DND-41 (cell line): ENCODE results near the gene GEMIN7.
"Not testable (repeated sequence)": the region's sequence is repeated elsewhere in the genome, so short reads cannot be mapped to it uniquely, and the experiment has no call there.

Source experiments
- ATAC-seq: fragments of 200-7000 bp; cut with Tn5 transposase; 3 replicates; pipeline ENCODE4 v1.9.1; 2021; ENCODE audit warnings: low read depth; ENCODE audit not compliant: insufficient read depth
- DNase-seq: peaks from one replicate; pipeline ENCODE4 v3.0.0-alpha.2; 2020
- H2AFZ ChIP-seq: 2 replicates; pipeline ENCODE4 v1.6.0; 2012; ENCODE audit warnings: low read depth, low read length
- H3K27ac ChIP-seq: 2 replicates; pipeline ENCODE4 v1.5.1; 2012; ENCODE audit warnings: low read length, inconsistent platforms
- H3K27me3 ChIP-seq: fragments of 200-600 bp; sonication (generic); 2 replicates; pipeline ENCODE4 v1.6.0; 2012; ENCODE audit warnings: low read length, mild to moderate bottlenecking, inconsistent platforms; ENCODE audit not compliant: insufficient read depth, poor library complexity
- H3K36me3 ChIP-seq: 2 replicates; pipeline ENCODE4 v1.5.1; 2012; ENCODE audit warnings: low read length, inconsistent platforms; ENCODE audit not compliant: insufficient read depth
- H3K4me1 ChIP-seq: 2 replicates; pipeline ENCODE4 v1.5.1; 2012; ENCODE audit warnings: mild to moderate bottlenecking, low read length; ENCODE audit not compliant: insufficient read depth
- H3K4me2 ChIP-seq: 2 replicates; pipeline ENCODE4 v1.6.0; 2012; ENCODE audit warnings: mild to moderate bottlenecking, moderate library complexity, low read length, inconsistent platforms; ENCODE audit not compliant: insufficient read depth
- H3K4me3 ChIP-seq, 2 experiments: fragments of 200-600 bp in 1 of 2; shearing (Covaris generic) in 1 of 2; 2 replicates each; pipeline ENCODE4 v1.5.1; 2012 to 2016; ENCODE audit warnings: inconsistent platforms in 2 of 2, low read length in 2 of 2, mild to moderate bottlenecking in 2 of 2, low read depth in 1 of 2, moderate library complexity in 1 of 2
- H3K79me2 ChIP-seq: 2 replicates; pipeline ENCODE4 v1.6.0; 2012; ENCODE audit warnings: low read length, inconsistent platforms; ENCODE audit not compliant: insufficient read depth
- H3K9ac ChIP-seq: 2 replicates; pipeline ENCODE4 v1.6.0; 2012; ENCODE audit warnings: low read depth, mild to moderate bottlenecking, inconsistent platforms, low read length, moderate library complexity
- H3K9me3 ChIP-seq: 2 replicates; pipeline ENCODE4 v1.5.1; 2012; ENCODE audit warnings: low read length, moderate library complexity, mild to moderate bottlenecking, inconsistent platforms; ENCODE audit not compliant: insufficient read depth, severe bottlenecking
- H4K20me1 ChIP-seq: 2 replicates; pipeline ENCODE4 v1.6.0; 2012; ENCODE audit warnings: low read length; ENCODE audit not compliant: insufficient read depth
- CTCF ChIP-seq: IDR thresholded peaks from 2 replicates; pipeline ENCODE4 v1.5.1; 2012; ENCODE audit warnings: borderline replicate concordance, low read length, moderate library complexity, mild to moderate bottlenecking; ENCODE audit not compliant: poor library complexity, severe bottlenecking; ENCODE audit errors: extremely low read depth
- EZH2 ChIP-seq: IDR thresholded peaks from 3 replicates; pipeline ENCODE4 v1.6.1; 2012; ENCODE audit warnings: borderline replicate concordance, low read depth, mild to moderate bottlenecking, moderate library complexity, low read length, inconsistent platforms; ENCODE audit not compliant: severe bottlenecking

Gene GEMIN7

GRCh38 chr19:45118106-45118505 lies 39.0 kb downstream of the GEMIN7 start:
- Histone ChIP-seq H3K27me3 (no peaks in the 10 kb centered on the region), H3K4me2 (no peak overlapping the region), H4K20me1 (peaks cover 89% of the 10 kb centered on the region), H3K27ac (peak overlapping the region; percentile 74; the same call in 1 of the 2 replicates), H3K4me1 (peaks cover 32% of the 10 kb centered on the region), H3K9ac (no peak overlapping the region), H3K36me3 (0 out of 2 replicates have a peak, but pooled peaks cover 3% of the 10 kb centered on the region), H3K9me3 (no peaks in the 10 kb centered on the region), H2AFZ (no peak overlapping the region), H3K79me2 (peaks cover 89% of the 10 kb centered on the region), H3K4me3 (no peak overlapping the region)
- DNase-seq = no peak
- TF ChIP-seq EZH2 = no peak
- TF ChIP-seq CTCF = no peak
- ATAC-seq = no peak

DNA sequence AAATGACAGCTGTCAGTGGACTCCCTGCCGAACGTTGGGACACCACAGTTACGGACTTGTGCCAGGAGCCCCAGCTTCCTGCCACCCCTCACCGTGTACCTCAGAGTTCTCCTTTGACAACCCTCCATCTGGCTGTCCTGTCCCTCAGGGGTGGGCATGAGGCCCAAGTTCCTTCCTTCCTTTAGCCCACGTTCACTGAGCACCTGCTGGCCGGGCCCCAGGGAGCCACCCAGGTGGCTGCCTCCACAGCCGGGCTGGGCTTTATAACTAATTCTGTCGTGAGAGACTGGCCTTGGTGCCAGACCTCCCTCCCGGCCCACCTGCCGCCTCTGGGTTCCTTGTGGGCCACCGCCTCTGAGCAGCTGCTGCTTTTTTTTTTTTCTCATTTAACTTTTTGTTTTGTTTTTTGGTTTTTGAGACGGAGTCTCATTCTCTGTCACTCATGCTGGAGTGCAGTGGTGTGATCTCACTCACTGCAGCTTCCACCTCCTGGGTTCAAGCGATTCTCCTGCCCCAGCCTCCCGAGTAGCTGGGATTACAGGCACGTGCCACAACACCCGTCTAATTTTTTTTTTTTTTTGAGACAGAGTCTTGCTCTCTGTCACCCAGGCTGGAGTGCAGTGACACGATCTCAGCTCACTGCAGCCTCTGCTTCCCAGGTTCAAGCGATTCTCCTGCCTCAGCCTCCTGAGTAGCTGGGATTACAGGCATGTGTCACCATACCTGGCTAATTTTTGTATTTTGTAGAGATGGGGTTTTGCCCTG lies 39.7 kb downstream of the GEMIN7 start:
- H3K9ac ChIP-seq = not testable (repeated sequence)

GRCh38 chr19:45119582-45119981 lies 40.5 kb downstream of the GEMIN7 start:
- H3K36me3 ChIP-seq = peaks cover 3% of the 10 kb centered on the region; the same call in 1 of the 2 replicates
- H3K4me2 ChIP-seq = no peak overlapping the region
- no peaks in the 10 kb centered on the region for H3K27me3 ChIP-seq
- H3K4me1 ChIP-seq = peaks cover 32% of the 10 kb centered on the region
- H3K4me3 ChIP-seq = no peak overlapping the region
- DNase-seq (no peak), ATAC-seq (no peak)
- no peak for TF ChIP-seq EZH2
- no peak for TF ChIP-seq CTCF
- no peaks in the 10 kb centered on the region for H3K9me3 ChIP-seq
- H3K27ac ChIP-seq = no peak overlapping the region
- peaks cover 89% of the 10 kb centered on the region for H4K20me1 ChIP-seq
- H2AFZ ChIP-seq = no peak overlapping the region
- H3K79me2 ChIP-seq = peaks cover 89% of the 10 kb centered on the region
- H3K9ac ChIP-seq = no peak overlapping the region

More for the DNA sequence above, 39.7 kb downstream of the GEMIN7 start:
- peaks cover 89% of the 10 kb centered on the region for H3K79me2 ChIP-seq
- peak overlapping the region; percentile 74; the same call in 1 of the 2 replicates for H3K27ac ChIP-seq
- peaks cover 89% of the 10 kb centered on the region for H4K20me1 ChIP-seq
- H3K9me3 ChIP-seq, H2AFZ ChIP-seq, H3K36me3 ChIP-seq, DNase-seq, H3K4me3 ChIP-seq, H3K27me3 ChIP-seq, ATAC-seq, H3K4me2 ChIP-seq: not testable (repeated sequence)
- peaks cover 32% of the 10 kb centered on the region for H3K4me1 ChIP-seq

- peaks cover 88% of the 10 kb centered on the region for H4K20me1 ChIP-seq
- peaks cover 3% of the 10 kb centered on the region; the same call in 1 of the 2 replicates for H3K36me3 ChIP-seq
- peaks cover 90% of the 10 kb centered on the region for H3K79me2 ChIP-seq
- ATAC-seq (no peak), DNase-seq (no peak)
- no peak overlapping the region for H3K9ac ChIP-seq
- no peak overlapping the region for H2AFZ ChIP-seq
- H3K4me2 ChIP-seq = no peak overlapping the region
- TF ChIP-seq EZH2 (no peak), CTCF (no peak)
- H3K4me3 ChIP-seq = no peak overlapping the region
- 0 out of 2 replicates have a peak overlapping the region, but pooled peaks have one; percentile 20 for H3K27ac ChIP-seq
- H3K9me3 ChIP-seq = no peaks in the 10 kb centered on the region
- H3K4me1 ChIP-seq = peaks cover 12% of the 10 kb centered on the region
- H3K27me3 ChIP-seq = no peaks in the 10 kb centered on the region
Observed at GRCh38 chr19:45121827-45122345, 42.8 kb downstream of the GEMIN7 start.
